Activated T-helper 17 cell treated with anti-CD3 and anti-CD28 coated beads, Interleukin-2, amount 50 U/mL, for 72 hours (primary cell): ENCODE measurements around the gene LYPD4. TPM values are rescaled to one million over a fixed set of nuclear protein-coding genes. Genes with fewer than 3 reads are reported as not detected.
"Not testable (repeated sequence)": the region's sequence is repeated elsewhere in the genome, so short reads cannot be mapped to it uniquely, and the experiment has no call there.

ENCODE experiments used
- ATAC-seq: fragments of 150-1000 bp; cut with Tn5 transposase; replicated peaks from 2 replicates; pipeline ENCODE4 v1.10.0; 2021; ENCODE audit warnings: mild to moderate bottlenecking, moderate library complexity
- H3K27ac Mint-ChIP-seq: one replicate; pipeline ENCODE4 v1.8.0; 2022; ENCODE audit warnings: mixed read lengths
- H3K27me3 Mint-ChIP-seq: one replicate; pipeline ENCODE4 v1.8.0; 2022; ENCODE audit warnings: mixed read lengths
- H3K36me3 Mint-ChIP-seq: one replicate; pipeline ENCODE4 v1.8.0; 2022; ENCODE audit warnings: low read depth, mild to moderate bottlenecking, mixed read lengths
- H3K4me1 Mint-ChIP-seq: one replicate; pipeline ENCODE4 v1.8.0; 2022; ENCODE audit warnings: mixed read lengths
- H3K4me3 Mint-ChIP-seq: one replicate; pipeline ENCODE4 v1.8.0; 2022; ENCODE audit warnings: mild to moderate bottlenecking, mixed read lengths
- H3K9me3 Mint-ChIP-seq: one replicate; pipeline ENCODE4 v1.8.0; 2022; ENCODE audit warnings: mixed read lengths
- total RNA-seq, 2 donors: library from RNA; stranded (reverse); gene quantifications; one replicate each; pipeline ENCODE4 v1.2.3, GENCODE V29; 2022

LYPD4 gene
- total RNA-seq, 2 donors from 2014 or later = not detected

GRCh38 chr19:41788518-41788917, 56.0 kb downstream of the LYPD4 start:
- H3K27me3 Mint-ChIP-seq = peaks cover 42% of the 10 kb centered on the region
- ATAC-seq, H3K27ac Mint-ChIP-seq, H3K36me3 Mint-ChIP-seq, H3K9me3 Mint-ChIP-seq, H3K4me3 Mint-ChIP-seq: not testable (repeated sequence)
- H3K4me1 Mint-ChIP-seq = peaks cover 21% of the 10 kb centered on the region

Other genes starting within 250 kb of the LYPD4 start
- gene CEACAM4, start 217.6 kb downstream of the LYPD4 start, total RNA-seq = not detected
- gene CEACAM7, start 156.4 kb downstream of the LYPD4 start, total RNA-seq = not detected
- gene CEACAM5, start 136.1 kb downstream of the LYPD4 start, total RNA-seq = not detected
- gene CEACAM6, start 89.2 kb downstream of the LYPD4 start, total RNA-seq = not detected
- gene CEACAM3, start 48.1 kb downstream of the LYPD4 start, total RNA-seq = not detected
- not detected for gene DMRTC2, start 359 bp upstream of the LYPD4 start, total RNA-seq
- gene RPS19, start 15.6 kb upstream of the LYPD4 start, total RNA-seq = 1,000 to 10,000 TPM; 3,531 to 4,049 TPM
- under 1 TPM; 0.22 to 0.98 TPM for gene CD79A, start 32.6 kb upstream of the LYPD4 start, total RNA-seq
- 100 to 1,000 TPM; 255 to 337 TPM for gene ARHGEF1, start 38.5 kb upstream of the LYPD4 start, total RNA-seq
- 1 to 10 TPM in 1 of 2 donors, under 1 TPM in 1; 0.89 to 2.1 TPM for gene ERFL, start 83.8 kb upstream of the LYPD4 start, total RNA-seq
- gene RABAC1, start 114.6 kb upstream of the LYPD4 start, total RNA-seq = 10 to 100 TPM; 37.6 to 54.7 TPM
- gene ATP1A3, start 149.5 kb upstream of the LYPD4 start, total RNA-seq = 1 to 10 TPM; 1.7 to 5.0 TPM
- 1 to 10 TPM in 1 of 2 donors, under 1 TPM in 1; 0.37 to 1.7 TPM for gene GRIK5, start 225.5 kb upstream of the LYPD4 start, total RNA-seq
- 10 to 100 TPM; 12.1 to 12.5 TPM for gene ZNF574, start 231.5 kb upstream of the LYPD4 start, total RNA-seq